Lower leg skin (tissue), 4 donors: ENCODE results near the gene TICRR. TPM values are rescaled to one million over a fixed set of nuclear protein-coding genes. Genes with fewer than 3 reads are reported as not detected.
A peak's percentile ranks its signal among the peaks of the same experiment; 100 is the strongest.

ENCODE experiments used
- DNase-seq, 2 donors: peaks; one replicate each; pipeline ENCODE4 v3.0.0-alpha.2; 2019; ENCODE audit warnings: low spot score in 2 of 2
- H3K4me3 ChIP-seq: fragments of 200-600 bp; sonication (generic); 2 replicates; pipeline ENCODE4 v1.5.1; 2017; ENCODE audit warnings: mild to moderate bottlenecking, low read depth; ENCODE audit not compliant: poor library complexity, severe bottlenecking
- CTCF ChIP-seq, 3 donors: fragments of 450-650 bp; IDR thresholded peaks; one replicate each; pipeline ENCODE4 v1.5.1; 2016; ENCODE audit warnings: antibody characterized with exemption in 3 of 3, mild to moderate bottlenecking in 3 of 3, moderate library complexity in 2 of 3
- POLR2A ChIP-seq, 2 donors: fragments of 450-650 bp; IDR thresholded peaks; one replicate each; pipeline ENCODE4 v1.6.1; 2016 to 2017; ENCODE audit warnings: antibody characterized with exemption in 2 of 2, mild to moderate bottlenecking in 1 of 2, moderate library complexity in 1 of 2
- WGBS, 2 donors: methylation state at CpG; one replicate each; pipeline ENCODE4 v1.1.5; 2018; 5-methylcytosine and 5-hydroxymethylcytosine counted together
- intact Hi-C: fragments of 100-400 bp; cut with DNase I; formaldehyde crosslinking; loops from one replicate; pipeline ENCODE4 v1.15.0; 2023; ENCODE audit warnings: low total_unique reads
- total RNA-seq, 4 donors: library from RNA; depleted of rRNA; stranded (reverse); fragments of >200 nt; gene quantifications; one replicate each; pipeline ENCODE4 v1.1.0, GENCODE V29; 2016

The TICRR gene
- total RNA-seq, 4 donors from 2014 or later: 0.21 to 1.2 (median 0.55) TPM

- intact Hi-C loops: no loop called here
- WGBS, 2 donors: 93 to 97% methylated on average over 12 to 15 of the region's 15 CpGs
Measured at GRCh38 chr15:89669941-89670340, 94.7 kb downstream of the TICRR start.

GRCh38 chr15:89670971-89671560, 95.8 kb downstream of the TICRR start:
- WGBS, 2 donors: 70 to 86% methylated on average over 6 to 12 of the region's 12 CpGs

More at GRCh38 chr15:89669941-89670340, 94.7 kb downstream of the TICRR start:
- no peak overlapping the region for H3K4me3 ChIP-seq
- peak in 1 of 2 donors; percentile 72 for DNase-seq
- TF ChIP-seq CTCF (IDR thresholded peaks at IDR 0.05) (no peak), POLR2A (IDR thresholded peaks at IDR 0.05) (no peak)

GRCh38 chr15:89671687-89672086, 96.4 kb downstream of the TICRR start:
- peak in 1 of 2 donors; percentile 7 for DNase-seq
- H3K4me3 ChIP-seq: no peak overlapping the region
- 57 to 62% methylated on average over 4 of the region's 4 CpGs for WGBS, 2 donors
- TF ChIP-seq POLR2A (IDR thresholded peaks at IDR 0.05) (no peak), CTCF (IDR thresholded peaks at IDR 0.05) (no peak)
- intact Hi-C loops: no loop called here

More at GRCh38 chr15:89670971-89671560, 95.8 kb downstream of the TICRR start:
- H3K4me3 ChIP-seq: no peak overlapping the region
- peak in 1 of 2 donors; percentile 80 for DNase-seq
- TF ChIP-seq CTCF (IDR thresholded peaks at IDR 0.05) (no peak), POLR2A (IDR thresholded peaks at IDR 0.05) (no peak)
- intact Hi-C loops: no loop called here

GRCh38 chr15:89672221-89673164, 97.2 kb downstream of the TICRR start:
- no peak overlapping the region for H3K4me3 ChIP-seq
- 88 to 90% methylated on average over 12 of the region's 12 CpGs for WGBS, 2 donors
- peak in 1 of 2 donors; percentile 74 for DNase-seq
- intact Hi-C loops: no loop called here
- no peak for TF ChIP-seq POLR2A (IDR thresholded peaks at IDR 0.05)
- TF ChIP-seq CTCF (IDR thresholded peaks at IDR 0.05): no peak

GRCh38 chr15:89673165-89673512, 97.9 kb downstream of the TICRR start:
- intact Hi-C loops: no loop called here
- peak in 1 of 2 donors; percentile 76 for DNase-seq
- H3K4me3 ChIP-seq: no peak overlapping the region
- TF ChIP-seq POLR2A (IDR thresholded peaks at IDR 0.05): no peak
- 63 to 76% methylated on average over 12 of the region's 12 CpGs for WGBS, 2 donors

- TF ChIP-seq POLR2A (IDR thresholded peaks at IDR 0.05): no peak
- TF ChIP-seq CTCF (IDR thresholded peaks at IDR 0.05): no peak
- no peak overlapping the region for H3K4me3 ChIP-seq
- DNase-seq: no peak
- WGBS, 2 donors: 84 to 89% methylated on average over 4 of the region's 4 CpGs
- intact Hi-C loops: no loop called here
Measured at GRCh38 chr15:89674526-89674925, 99.3 kb downstream of the TICRR start.
